Measurements from ENCODE around the gene TMEM213. TPM values are rescaled to one million over a fixed set of nuclear protein-coding genes. Genes with fewer than 3 reads are reported as not detected.
A peak's percentile ranks its signal among the peaks of the same experiment; 100 is the strongest.

The TMEM213 gene
- total RNA-seq, 1 donor from 2014 or later: not detected

- FAIRE-seq: peak; percentile 63
Observed at GRCh38 chr7:138842111-138842510, 44.3 kb downstream of the TMEM213 start.

GRCh38 chr7:138843632-138844580 is 46.1 kb downstream of the TMEM213 start:
- no peak overlapping the region for H3K4me2 ChIP-seq (ENCODE audit: low read length)
- H3K27ac Mint-ChIP-seq (ENCODE audit: unreplicated experiment): no peak overlapping the region
- no peak for DNase-seq (ENCODE audit: low read depth)
- H3K9me3 ChIP-seq (ENCODE audit: insufficient read depth, low read depth, low read length): no peaks in the 10 kb centered on the region
- TF ChIP-seq CTCF (IDR thresholded peaks at IDR 0.05; ENCODE audit: insufficient read depth, low read depth, low read length): no peak
- no peak for TF ChIP-seq EZH2 (IDR thresholded peaks at IDR 0.05; ENCODE audit: insufficient read depth, low read length)
- no peaks in the 10 kb centered on the region for H3K9me3 Mint-ChIP-seq (ENCODE audit: unreplicated experiment)
- H3K4me1 ChIP-seq (ENCODE audit: insufficient read depth, low read length): peaks cover 5% of the 10 kb centered on the region
- H3K4me3 Mint-ChIP-seq (ENCODE audit: unreplicated experiment): no peak overlapping the region
- H3K4me1 Mint-ChIP-seq (ENCODE audit: low read depth, unreplicated experiment): peaks cover 17% of the 10 kb centered on the region
- FAIRE-seq: no peak
- peaks cover 6% of the 10 kb centered on the region for H3K36me3 Mint-ChIP-seq (ENCODE audit: low read depth, unreplicated experiment)
- no peaks in the 10 kb centered on the region for H4K20me1 ChIP-seq (ENCODE audit: insufficient read depth, low read length)
- H3K27me3 ChIP-seq (ENCODE audit: insufficient read depth, low read length): no peaks in the 10 kb centered on the region
- no peak overlapping the region for H3K4me3 ChIP-seq (ENCODE audit: insufficient read depth, low read depth, low read length)
- H3K36me3 ChIP-seq (ENCODE audit: insufficient read depth, low read length): no peaks in the 10 kb centered on the region
- H3K9ac ChIP-seq (ENCODE audit: low read length): no peak overlapping the region
- no peaks in the 10 kb centered on the region for H3K27me3 Mint-ChIP-seq (ENCODE audit: low read depth, unreplicated experiment)
- H2AFZ ChIP-seq (ENCODE audit: low read depth, low read length): no peak overlapping the region
- H3K79me2 ChIP-seq (ENCODE audit: insufficient read depth, low read length): no peaks in the 10 kb centered on the region
- H3K27ac ChIP-seq (ENCODE audit: low read depth, low read length): no peak overlapping the region

More at GRCh38 chr7:138842111-138842510, 44.3 kb downstream of the TMEM213 start:
- no peaks in the 10 kb centered on the region for H3K27me3 Mint-ChIP-seq (ENCODE audit: low read depth, unreplicated experiment)
- TF ChIP-seq CTCF (IDR thresholded peaks at IDR 0.05; ENCODE audit: insufficient read depth, low read depth, low read length) (no peak), EZH2 (IDR thresholded peaks at IDR 0.05; ENCODE audit: insufficient read depth, low read length) (no peak)
- H2AFZ ChIP-seq (ENCODE audit: low read depth, low read length): peak overlapping the region; percentile 47
- H3K36me3 Mint-ChIP-seq (ENCODE audit: low read depth, unreplicated experiment): peaks cover 10% of the 10 kb centered on the region
- no peaks in the 10 kb centered on the region for H4K20me1 ChIP-seq (ENCODE audit: insufficient read depth, low read length)
- H3K4me3 Mint-ChIP-seq (ENCODE audit: unreplicated experiment): no peak overlapping the region
- no peak overlapping the region for H3K4me3 ChIP-seq (ENCODE audit: insufficient read depth, low read depth, low read length)
- peak overlapping the region; percentile 73 for H3K4me2 ChIP-seq (ENCODE audit: low read length)
- DNase-seq (ENCODE audit: low read depth): peak; percentile 88
- peak overlapping the region; percentile 11 for H3K27ac ChIP-seq (ENCODE audit: low read depth, low read length)
- peaks cover 5% of the 10 kb centered on the region for H3K4me1 ChIP-seq (ENCODE audit: insufficient read depth, low read length)
- no peaks in the 10 kb centered on the region for H3K9me3 Mint-ChIP-seq (ENCODE audit: unreplicated experiment)
- H3K27me3 ChIP-seq (ENCODE audit: insufficient read depth, low read length): no peaks in the 10 kb centered on the region
- peak overlapping the region; percentile 86 for H3K27ac Mint-ChIP-seq (ENCODE audit: unreplicated experiment)
- H3K4me1 Mint-ChIP-seq (ENCODE audit: low read depth, unreplicated experiment): peaks cover 10% of the 10 kb centered on the region
- H3K9me3 ChIP-seq (ENCODE audit: insufficient read depth, low read depth, low read length): no peaks in the 10 kb centered on the region
- H3K79me2 ChIP-seq (ENCODE audit: insufficient read depth, low read length): no peaks in the 10 kb centered on the region
- H3K9ac ChIP-seq (ENCODE audit: low read length): no peak overlapping the region
- H3K36me3 ChIP-seq (ENCODE audit: insufficient read depth, low read length): no peaks in the 10 kb centered on the region

DNA sequence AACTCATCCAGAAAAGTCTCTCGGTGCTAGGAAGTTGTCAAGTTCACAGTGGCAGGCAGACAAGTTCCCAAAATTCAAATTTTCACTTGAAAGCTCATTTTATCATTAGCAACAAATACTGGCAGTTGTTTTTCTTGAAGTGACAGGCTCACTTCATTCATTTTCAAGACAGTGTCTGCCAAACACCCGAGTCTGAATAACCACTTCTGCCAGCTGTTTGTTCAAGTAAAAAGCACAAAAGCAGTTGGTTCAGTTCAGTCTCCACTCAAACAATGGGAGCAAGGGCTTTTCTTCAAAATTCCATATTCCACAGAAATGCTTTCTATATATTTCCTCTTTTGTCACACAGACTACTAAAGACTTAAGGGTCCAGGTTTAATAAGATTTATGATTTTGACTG is 47.9 kb downstream of the TMEM213 start:
- H3K79me2 ChIP-seq (ENCODE audit: insufficient read depth, low read length): no peaks in the 10 kb centered on the region
- H3K36me3 ChIP-seq (ENCODE audit: insufficient read depth, low read length): peaks cover 6% of the 10 kb centered on the region
- Mint-ChIP-seq H3K9me3 (ENCODE audit: unreplicated experiment) (no peaks in the 10 kb centered on the region), H3K4me3 (ENCODE audit: unreplicated experiment) (no peak overlapping the region), H3K36me3 (ENCODE audit: low read depth, unreplicated experiment) (peaks cover 11% of the 10 kb centered on the region), H3K27me3 (ENCODE audit: low read depth, unreplicated experiment) (no peaks in the 10 kb centered on the region), H3K4me1 (ENCODE audit: low read depth, unreplicated experiment) (peaks cover 17% of the 10 kb centered on the region), H3K27ac (ENCODE audit: unreplicated experiment) (no peak overlapping the region)
- no peaks in the 10 kb centered on the region for H4K20me1 ChIP-seq (ENCODE audit: insufficient read depth, low read length)
- peaks cover 5% of the 10 kb centered on the region for H3K4me1 ChIP-seq (ENCODE audit: insufficient read depth, low read length)
- H3K27me3 ChIP-seq (ENCODE audit: insufficient read depth, low read length): no peaks in the 10 kb centered on the region
- H3K9me3 ChIP-seq (ENCODE audit: insufficient read depth, low read depth, low read length): no peaks in the 10 kb centered on the region
- H3K4me2 ChIP-seq (ENCODE audit: low read length): no peak overlapping the region
- no peak overlapping the region for H3K9ac ChIP-seq (ENCODE audit: low read length)
- FAIRE-seq (no peak), DNase-seq (ENCODE audit: low read depth) (no peak)
- TF ChIP-seq EZH2 (IDR thresholded peaks at IDR 0.05; ENCODE audit: insufficient read depth, low read length): no peak
- TF ChIP-seq CTCF (IDR thresholded peaks at IDR 0.05; ENCODE audit: insufficient read depth, low read depth, low read length): no peak
- no peak overlapping the region for H2AFZ ChIP-seq (ENCODE audit: low read depth, low read length)
- H3K4me3 ChIP-seq (ENCODE audit: insufficient read depth, low read depth, low read length): no peak overlapping the region
- H3K27ac ChIP-seq (ENCODE audit: low read depth, low read length): no peak overlapping the region
